Nephron progenitor cell (in vitro differentiated cells): Measurements from ENCODE around the gene TROAP.
"Not testable (repeated sequence)": the region's sequence is repeated elsewhere in the genome, so short reads cannot be mapped to it uniquely, and the experiment has no call there.

Source experiments
- DNase-seq: peaks from one replicate; pipeline ENCODE4 v3.0.0; 2021
- H3K27ac Mint-ChIP-seq: 2 replicates; pipeline ENCODE4 v1.8.0; 2021; ENCODE audit warnings: mild to moderate bottlenecking, moderate library complexity, mixed read lengths
- H3K27me3 Mint-ChIP-seq: 2 replicates; pipeline ENCODE4 v1.8.0; 2021; ENCODE audit warnings: mild to moderate bottlenecking, low read depth, mixed read lengths; ENCODE audit not compliant: poor library complexity
- H3K36me3 Mint-ChIP-seq: 2 replicates; pipeline ENCODE4 v1.8.0; 2021; ENCODE audit warnings: low read depth, mixed read lengths
- H3K4me1 Mint-ChIP-seq: 2 replicates; pipeline ENCODE4 v1.8.0; 2021; ENCODE audit warnings: mixed read lengths
- H3K4me3 Mint-ChIP-seq: 2 replicates; pipeline ENCODE4 v1.8.0; 2021; ENCODE audit warnings: mild to moderate bottlenecking, moderate library complexity, mixed read lengths
- H3K9me3 Mint-ChIP-seq: 2 replicates; pipeline ENCODE4 v1.8.0; 2021; ENCODE audit warnings: mild to moderate bottlenecking, moderate library complexity, mixed read lengths
- TF ChIP-seq, protein P1 (sequence below): fragments of 200-600 bp; sonication (generic); IDR thresholded peaks from 2 replicates; pipeline ENCODE4 v1.5.0; 2021; ENCODE audit warnings: antibody characterized with exemption

TROAP gene

DNA sequence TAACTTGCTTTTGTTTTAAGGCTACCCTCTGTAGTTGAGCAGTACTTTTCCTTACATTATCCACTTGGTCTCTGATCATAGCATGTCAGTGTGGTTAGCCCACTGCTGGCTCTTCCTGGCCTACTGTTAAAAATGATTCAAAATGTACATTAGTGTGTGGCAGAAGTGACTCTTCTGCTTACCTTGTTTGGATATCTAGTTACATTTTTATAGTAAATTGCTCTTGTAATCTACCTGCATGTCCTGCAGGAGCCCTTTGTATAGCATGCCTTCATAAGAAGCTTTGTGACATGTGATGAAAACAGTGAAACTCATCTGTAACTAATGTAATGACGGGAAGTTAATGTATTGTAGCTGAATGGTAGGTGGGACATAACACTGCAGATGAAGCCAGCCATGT lies 52.4 kb downstream of the TROAP start:
- H3K4me1 Mint-ChIP-seq = peaks cover 8% of the 10 kb centered on the region
- H3K4me3 Mint-ChIP-seq = no peak overlapping the region
- no peak for DNase-seq
- no peaks in the 10 kb centered on the region for H3K27me3 Mint-ChIP-seq
- no peak overlapping the region for H3K27ac Mint-ChIP-seq
- peaks cover 5% of the 10 kb centered on the region for H3K9me3 Mint-ChIP-seq
- TF ChIP-seq, protein P1, sequence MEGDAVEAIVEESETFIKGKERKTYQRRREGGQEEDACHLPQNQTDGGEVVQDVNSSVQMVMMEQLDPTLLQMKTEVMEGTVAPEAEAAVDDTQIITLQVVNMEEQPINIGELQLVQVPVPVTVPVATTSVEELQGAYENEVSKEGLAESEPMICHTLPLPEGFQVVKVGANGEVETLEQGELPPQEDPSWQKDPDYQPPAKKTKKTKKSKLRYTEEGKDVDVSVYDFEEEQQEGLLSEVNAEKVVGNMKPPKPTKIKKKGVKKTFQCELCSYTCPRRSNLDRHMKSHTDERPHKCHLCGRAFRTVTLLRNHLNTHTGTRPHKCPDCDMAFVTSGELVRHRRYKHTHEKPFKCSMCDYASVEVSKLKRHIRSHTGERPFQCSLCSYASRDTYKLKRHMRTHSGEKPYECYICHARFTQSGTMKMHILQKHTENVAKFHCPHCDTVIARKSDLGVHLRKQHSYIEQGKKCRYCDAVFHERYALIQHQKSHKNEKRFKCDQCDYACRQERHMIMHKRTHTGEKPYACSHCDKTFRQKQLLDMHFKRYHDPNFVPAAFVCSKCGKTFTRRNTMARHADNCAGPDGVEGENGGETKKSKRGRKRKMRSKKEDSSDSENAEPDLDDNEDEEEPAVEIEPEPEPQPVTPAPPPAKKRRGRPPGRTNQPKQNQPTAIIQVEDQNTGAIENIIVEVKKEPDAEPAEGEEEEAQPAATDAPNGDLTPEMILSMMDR = no peak
- peaks cover 27% of the 10 kb centered on the region for H3K36me3 Mint-ChIP-seq

DNA sequence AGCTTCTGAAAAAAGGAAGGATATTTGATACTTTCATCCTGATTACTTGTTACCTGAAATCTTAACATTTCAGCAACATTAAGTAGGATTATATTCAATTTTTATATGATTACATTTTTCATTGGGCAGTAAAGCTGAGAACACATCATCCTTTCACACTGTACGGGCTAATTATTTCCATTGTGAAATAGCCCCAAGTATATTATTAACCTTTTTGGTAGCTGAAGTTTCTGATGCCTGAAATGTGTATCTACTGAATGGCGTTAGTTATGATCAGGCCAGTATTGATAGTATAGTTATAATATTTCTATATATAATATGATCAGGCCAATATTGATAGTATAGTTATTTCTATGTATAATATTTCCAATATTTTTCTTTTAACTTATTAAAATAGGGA lies 54.3 kb downstream of the TROAP start:
- Mint-ChIP-seq H3K27ac (no peak overlapping the region), H3K27me3 (no peaks in the 10 kb centered on the region), H3K36me3 (peaks cover 14% of the 10 kb centered on the region), H3K9me3 (peaks cover 5% of the 10 kb centered on the region), H3K4me1 (no peaks in the 10 kb centered on the region), H3K4me3 (no peak overlapping the region)
- DNase-seq = no peak
- TF ChIP-seq, protein P1 = no peak

DNA sequence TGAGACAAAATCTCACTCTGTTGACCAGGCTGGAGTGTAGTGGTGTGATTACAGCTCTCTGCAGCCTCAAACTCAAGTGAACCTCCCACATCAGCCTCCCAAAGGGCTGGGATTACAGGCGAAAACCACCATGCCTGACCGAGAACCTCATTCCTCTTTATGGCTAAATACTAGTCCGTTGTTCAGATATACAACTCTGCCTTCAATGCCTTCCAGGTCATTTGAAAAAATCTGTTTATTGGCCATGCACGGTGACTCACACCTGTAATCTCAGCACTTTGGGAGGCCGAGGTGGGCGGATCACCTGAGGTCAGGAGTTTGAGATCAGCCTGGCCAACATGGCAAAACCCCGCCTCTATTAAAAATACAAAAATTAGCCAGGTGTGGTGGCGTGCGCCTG lies 57.1 kb downstream of the TROAP start:
- H3K27ac Mint-ChIP-seq, DNase-seq, H3K27me3 Mint-ChIP-seq, H3K4me1 Mint-ChIP-seq, H3K4me3 Mint-ChIP-seq, H3K9me3 Mint-ChIP-seq: not testable (repeated sequence)
- peaks cover 18% of the 10 kb centered on the region for H3K36me3 Mint-ChIP-seq
